ENCODE results near the gene IL1R1.

The IL1R1 gene

GRCh38 chr2:102159295-102159694 is 16.7 kb downstream of the IL1R1 start:
- no peak overlapping the region for H3K9ac ChIP-seq (ENCODE audit: low read depth, low read length)
- no peaks in the 10 kb centered on the region for H3K79me2 ChIP-seq (ENCODE audit: insufficient read depth, low read length)
- H3K27me3 ChIP-seq (ENCODE audit: insufficient read depth, low read length, poor library complexity) = peaks cover 4% of the 10 kb centered on the region
- H3K4me2 ChIP-seq (ENCODE audit: insufficient read depth, low read length) = no peak overlapping the region
- no peak overlapping the region for H3K4me3 ChIP-seq (ENCODE audit: low read depth in 1 of 2, low read length in 2 of 2)
- H4K20me1 ChIP-seq (ENCODE audit: insufficient read depth, low read length) = no peaks in the 10 kb centered on the region
- H3K4me1 ChIP-seq (ENCODE audit: insufficient read depth, low read length) = no peaks in the 10 kb centered on the region
- ATAC-seq (ENCODE audit: insufficient read depth, low read depth) (no peak), DNase-seq (no peak)
- no peaks in the 10 kb centered on the region for H3K36me3 ChIP-seq (ENCODE audit: insufficient read depth, low read length)
- H3K27ac ChIP-seq (ENCODE audit: low read length) = no peak overlapping the region
- H3K9me3 ChIP-seq (ENCODE audit: insufficient read depth, low read length, severe bottlenecking) = no peaks in the 10 kb centered on the region
- TF ChIP-seq EZH2 (IDR thresholded peaks at IDR 0.05; ENCODE audit: borderline replicate concordance, low read depth, low read length, severe bottlenecking) = no peak
- no peak for TF ChIP-seq CTCF (IDR thresholded peaks at IDR 0.05; ENCODE audit: borderline replicate concordance, extremely low read depth, low read length, poor library complexity, severe bottlenecking)
- no peak overlapping the region for H2AFZ ChIP-seq (ENCODE audit: low read depth, low read length)

GRCh38 chr2:102166189-102166845 is 23.8 kb downstream of the IL1R1 start:
- no peak overlapping the region for H2AFZ ChIP-seq (ENCODE audit: low read depth, low read length)
- no peaks in the 10 kb centered on the region for H3K9me3 ChIP-seq (ENCODE audit: insufficient read depth, low read length, severe bottlenecking)
- no peaks in the 10 kb centered on the region for H4K20me1 ChIP-seq (ENCODE audit: insufficient read depth, low read length)
- DNase-seq = no peak
- H3K9ac ChIP-seq (ENCODE audit: low read depth, low read length) = no peak overlapping the region
- no peak overlapping the region for H3K4me2 ChIP-seq (ENCODE audit: insufficient read depth, low read length)
- H3K4me3 ChIP-seq (ENCODE audit: low read depth in 1 of 2, low read length in 2 of 2) = no peak overlapping the region
- H3K79me2 ChIP-seq (ENCODE audit: insufficient read depth, low read length) = no peaks in the 10 kb centered on the region
- H3K36me3 ChIP-seq (ENCODE audit: insufficient read depth, low read length) = no peaks in the 10 kb centered on the region
- H3K4me1 ChIP-seq (ENCODE audit: insufficient read depth, low read length) = no peaks in the 10 kb centered on the region
- no peak for TF ChIP-seq EZH2 (IDR thresholded peaks at IDR 0.05; ENCODE audit: borderline replicate concordance, low read depth, low read length, severe bottlenecking)
- peak; percentile 20 for TF ChIP-seq CTCF (IDR thresholded peaks at IDR 0.05; ENCODE audit: borderline replicate concordance, extremely low read depth, low read length, poor library complexity, severe bottlenecking)
- H3K27ac ChIP-seq (ENCODE audit: low read length) = no peak overlapping the region
- no peak for ATAC-seq (ENCODE audit: insufficient read depth, low read depth)
- peaks cover 4% of the 10 kb centered on the region for H3K27me3 ChIP-seq (ENCODE audit: insufficient read depth, low read length, poor library complexity)

GRCh38 chr2:102168026-102168771 is 25.7 kb downstream of the IL1R1 start:
- Histone ChIP-seq H3K4me2 (ENCODE audit: insufficient read depth, low read length) (no peak overlapping the region), H3K79me2 (ENCODE audit: insufficient read depth, low read length) (no peaks in the 10 kb centered on the region), H2AFZ (ENCODE audit: low read depth, low read length) (no peak overlapping the region), H3K36me3 (ENCODE audit: insufficient read depth, low read length) (no peaks in the 10 kb centered on the region), H3K9ac (ENCODE audit: low read depth, low read length) (no peak overlapping the region), H4K20me1 (ENCODE audit: insufficient read depth, low read length) (no peaks in the 10 kb centered on the region), H3K27ac (ENCODE audit: low read length) (no peak overlapping the region), H3K4me3 (ENCODE audit: low read depth in 1 of 2, low read length in 2 of 2) (no peak overlapping the region), H3K9me3 (ENCODE audit: insufficient read depth, low read length, severe bottlenecking) (no peaks in the 10 kb centered on the region), H3K4me1 (ENCODE audit: insufficient read depth, low read length) (no peaks in the 10 kb centered on the region), H3K27me3 (ENCODE audit: insufficient read depth, low read length, poor library complexity) (peaks cover 12% of the 10 kb centered on the region)
- ATAC-seq (ENCODE audit: insufficient read depth, low read depth) (no peak), DNase-seq (no peak)
- no peak for TF ChIP-seq CTCF (IDR thresholded peaks at IDR 0.05; ENCODE audit: borderline replicate concordance, extremely low read depth, low read length, poor library complexity, severe bottlenecking)
- TF ChIP-seq EZH2 (IDR thresholded peaks at IDR 0.05; ENCODE audit: borderline replicate concordance, low read depth, low read length, severe bottlenecking) = no peak

Data from DND-41 (cell line).